ENCODE results near the gene SYP.

- TF ChIP-seq CTCF (conservative IDR thresholded peaks at IDR 0.05; ENCODE audit: low read length) (no peak), EZH2phosphoT487 (IDR thresholded peaks at IDR 0.05; ENCODE audit: borderline replicate concordance, low read depth, low read length) (no peak)
These were observed 30.7 kb upstream of the SYP start for GRCh38 chrX:49230500-49231232.

All from OCI-LY7 (cell line).